ENCODE results near the gene MYO3B. TPM values are rescaled to one million over a fixed set of nuclear protein-coding genes. Genes with fewer than 3 reads are reported as not detected.
A peak's percentile ranks its signal among the peaks of the same experiment; 100 is the strongest.

The MYO3B gene
- total RNA-seq, 1 donor from 2014 or later: 0.05 TPM

DNA sequence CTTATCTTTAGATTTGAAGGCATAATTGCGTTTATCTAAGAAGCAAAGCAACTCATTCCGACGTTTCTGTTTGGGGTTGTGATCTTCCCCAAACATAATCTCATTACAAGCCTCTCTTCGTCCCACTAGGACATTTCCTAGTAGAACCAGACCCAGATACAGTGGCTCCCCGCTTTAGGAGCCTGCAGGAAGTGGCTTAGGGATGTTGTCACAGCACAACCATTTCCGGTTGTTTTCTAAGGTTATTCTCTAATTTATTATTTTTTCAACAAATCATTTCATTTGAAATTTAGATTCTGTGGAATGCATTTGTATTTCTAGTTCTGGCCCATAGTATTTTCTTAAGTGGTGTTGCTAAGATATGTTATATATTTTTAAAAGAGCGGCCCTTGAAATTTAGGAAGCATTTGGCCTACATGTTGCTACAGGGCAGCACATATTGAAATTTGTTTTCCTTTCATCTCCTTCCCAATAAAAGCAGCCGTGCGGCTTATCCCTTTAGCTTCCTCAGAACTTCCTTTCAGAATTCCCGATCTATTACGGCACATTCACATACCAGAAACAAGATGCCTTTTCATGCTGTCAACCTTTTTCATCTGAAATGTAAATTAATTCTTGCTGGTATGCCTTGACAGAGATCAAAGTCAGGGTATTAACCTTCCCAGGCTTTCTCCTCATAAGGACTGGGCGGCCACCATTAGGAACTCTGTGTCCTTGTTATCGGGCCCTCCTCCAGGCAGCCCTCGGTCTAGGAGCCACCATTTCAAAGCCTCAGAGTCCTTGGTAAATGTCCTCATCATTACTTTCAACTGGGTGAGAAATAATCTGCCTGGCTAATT lies 326.2 kb downstream of the MYO3B start:
- DNase-seq (ENCODE audit: low spot score): no peak
- intact Hi-C loops (cut with DNase I): loop anchor here (5.0 kb wide), 1 partner anchor 213 kb away; the partner anchor contains the start of gene SP5

DNA sequence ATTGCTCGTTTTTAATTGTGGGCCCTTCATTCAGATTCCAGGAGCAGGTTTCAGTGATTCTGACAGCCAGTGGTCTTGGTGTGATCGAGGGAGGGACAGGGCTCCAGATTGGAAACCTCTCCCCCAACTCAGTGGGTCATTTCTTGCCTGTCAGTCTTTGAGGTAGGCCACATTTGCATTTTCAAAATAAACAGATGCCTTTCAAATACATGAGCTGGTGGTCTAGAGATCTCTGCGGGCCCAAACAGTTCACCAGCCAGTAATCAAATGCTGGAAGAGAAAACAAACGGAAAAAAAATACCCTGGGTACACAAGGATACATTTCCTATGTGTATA lies 326.8 kb downstream of the MYO3B start:
- intact Hi-C loops (cut with DNase I): loop anchor here (5.0 kb wide), 1 partner anchor 213 kb away; the partner anchor contains the start of gene SP5
- no peak for DNase-seq (ENCODE audit: low spot score)

DNA sequence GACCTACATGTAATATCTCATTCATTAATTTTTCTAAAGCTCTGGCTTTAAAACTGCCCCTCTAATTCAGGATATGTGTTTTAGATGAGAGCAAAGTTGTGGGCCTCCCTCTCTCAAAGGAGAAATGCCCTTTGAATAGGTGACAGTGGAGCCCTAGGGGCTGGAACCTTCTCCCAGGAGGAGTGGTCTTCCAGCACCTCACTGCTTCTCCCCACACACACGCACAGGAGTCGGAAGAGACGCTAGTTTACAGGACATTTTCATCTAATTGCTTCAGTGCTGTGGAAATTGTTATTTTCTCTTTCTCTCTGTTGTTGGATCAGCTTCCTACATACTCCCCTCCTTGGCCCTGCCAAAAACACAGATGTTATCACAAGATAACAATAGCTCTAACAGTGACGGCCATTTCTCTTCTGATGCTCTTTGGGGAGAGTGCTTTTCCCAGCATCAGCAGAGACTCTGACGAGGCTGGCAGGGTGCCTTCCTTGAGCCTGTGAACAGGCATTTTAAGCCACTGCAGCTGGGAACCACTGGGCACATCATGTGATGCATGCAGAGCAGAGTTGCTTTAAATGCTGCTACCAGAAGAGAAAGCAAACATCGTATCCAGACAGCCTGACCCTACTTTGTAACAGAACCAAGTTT lies 327.8 kb downstream of the MYO3B start:
- peak; percentile 79 for DNase-seq (ENCODE audit: low spot score)
- intact Hi-C loops (cut with DNase I): no loop called here

DNA sequence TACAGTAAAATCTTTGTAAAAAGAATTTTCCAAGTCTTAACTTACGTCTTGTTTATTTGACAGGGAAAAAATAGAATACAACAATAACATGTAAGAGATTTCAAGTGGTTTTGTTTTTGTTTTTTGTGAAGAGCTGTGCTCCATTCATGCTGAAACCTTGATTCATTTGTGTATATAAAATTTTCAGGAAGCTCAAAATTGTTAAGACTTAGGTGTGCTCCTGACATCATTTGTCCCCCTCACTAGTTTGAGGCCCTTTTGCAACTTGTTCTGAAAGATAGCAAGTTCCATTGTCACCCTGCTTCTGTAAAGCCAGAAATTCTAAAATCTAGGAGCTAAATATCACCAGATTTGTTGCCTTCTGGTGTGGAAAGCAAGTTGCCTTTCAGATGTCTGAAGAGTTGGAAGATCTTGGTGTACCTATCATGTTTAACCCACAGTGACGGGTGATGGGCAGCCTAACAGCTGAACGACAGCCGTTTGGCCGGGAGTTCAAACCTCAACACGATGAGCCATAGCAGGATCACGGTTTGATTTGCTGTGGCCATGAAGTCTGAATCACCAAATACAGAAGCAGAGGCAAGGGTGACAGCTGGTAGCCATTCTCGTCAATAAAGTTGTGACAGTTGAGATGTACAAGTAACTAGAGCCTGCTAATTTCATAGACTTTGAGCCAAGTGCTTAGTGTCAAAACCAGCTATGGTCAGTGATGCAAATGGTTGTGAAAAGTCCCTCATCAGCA lies 331.7 kb downstream of the MYO3B start:
- intact Hi-C loops (cut with DNase I): no loop called here
- no peak for DNase-seq (ENCODE audit: low spot score)

DNA sequence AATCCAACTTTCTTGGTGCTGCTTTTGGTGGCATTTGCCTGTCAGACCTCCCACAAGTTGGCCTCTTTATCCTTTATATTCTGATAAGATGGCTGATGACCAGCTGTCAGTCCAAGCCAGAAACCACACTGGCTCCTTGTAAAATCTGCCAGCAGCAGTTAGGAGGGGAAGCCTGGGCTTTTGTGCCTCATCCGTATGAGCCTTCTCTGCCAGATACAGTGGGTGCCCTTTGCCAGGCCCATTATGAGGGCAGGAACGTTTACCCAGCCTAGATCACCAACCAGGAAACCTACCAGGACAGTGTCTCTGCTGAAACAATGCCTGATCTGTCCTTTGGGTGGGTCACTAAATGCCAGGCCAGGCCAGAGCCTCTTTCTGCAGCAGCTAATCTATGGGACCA lies 334.3 kb downstream of the MYO3B start:
- intact Hi-C loops (cut with DNase I): no loop called here
- DNase-seq (ENCODE audit: low spot score): no peak

DNA sequence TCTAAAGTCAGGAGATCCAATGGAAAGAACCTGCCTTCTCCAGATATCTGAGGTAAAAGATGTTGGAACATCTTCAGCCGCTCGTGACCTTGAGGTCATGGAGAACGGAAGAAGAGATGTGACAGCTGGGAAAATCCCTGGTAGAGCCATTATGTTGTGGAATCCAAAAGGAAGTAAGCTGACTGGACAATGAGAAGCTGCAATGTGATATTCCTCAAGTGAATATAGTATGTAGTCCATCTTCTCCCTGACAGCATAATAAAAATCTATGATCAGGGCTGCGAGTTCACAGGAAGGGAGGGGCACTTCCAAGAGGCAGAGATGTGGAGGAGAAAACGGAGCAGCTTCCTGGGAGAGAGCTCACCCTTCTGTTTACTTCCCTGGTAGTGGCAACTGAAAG lies 336.2 kb downstream of the MYO3B start:
- intact Hi-C loops (cut with DNase I): no loop called here
- no peak for DNase-seq (ENCODE audit: low spot score)

DNA sequence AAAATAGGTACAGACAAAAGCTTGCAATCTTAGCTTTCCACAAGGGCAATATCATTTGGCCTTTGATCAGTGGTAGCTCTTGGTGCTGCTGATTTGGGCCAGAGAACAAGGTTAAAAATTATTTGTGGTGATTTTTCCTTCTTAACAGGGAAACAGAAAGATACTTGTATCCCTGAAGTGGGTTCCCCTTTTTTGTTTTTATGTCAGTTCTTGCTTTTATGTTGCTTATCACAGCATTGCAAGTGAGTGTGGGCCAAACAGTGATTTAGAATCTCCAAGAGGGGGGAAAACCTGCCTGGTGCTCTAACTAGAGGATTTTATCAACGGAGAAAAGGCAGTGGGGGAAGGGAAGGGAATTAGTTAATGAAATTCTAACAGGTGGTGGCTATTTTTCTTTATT lies 339.6 kb downstream of the MYO3B start:
- no peak for DNase-seq (ENCODE audit: low spot score)
- intact Hi-C loops (cut with DNase I): no loop called here

DNA sequence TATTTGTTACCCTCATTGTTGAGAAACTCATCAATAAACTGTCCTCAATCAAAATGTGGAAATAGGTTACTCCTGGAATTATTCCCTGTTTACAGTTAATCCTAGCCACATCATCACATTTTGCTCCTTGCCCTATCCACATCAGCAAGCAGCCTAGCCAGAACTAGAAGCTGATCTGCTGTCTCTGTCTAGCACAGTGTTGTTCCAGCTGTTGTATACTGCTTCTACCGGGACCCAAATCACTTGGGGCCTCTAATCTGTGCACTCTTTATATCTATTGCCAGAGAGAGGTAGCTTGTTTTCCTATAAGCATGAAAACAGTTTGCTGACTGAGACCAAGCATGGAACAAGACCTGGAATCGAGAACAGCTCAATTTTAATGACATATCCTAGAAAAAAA lies 341.0 kb downstream of the MYO3B start:
- intact Hi-C loops (cut with DNase I): no loop called here

DNA sequence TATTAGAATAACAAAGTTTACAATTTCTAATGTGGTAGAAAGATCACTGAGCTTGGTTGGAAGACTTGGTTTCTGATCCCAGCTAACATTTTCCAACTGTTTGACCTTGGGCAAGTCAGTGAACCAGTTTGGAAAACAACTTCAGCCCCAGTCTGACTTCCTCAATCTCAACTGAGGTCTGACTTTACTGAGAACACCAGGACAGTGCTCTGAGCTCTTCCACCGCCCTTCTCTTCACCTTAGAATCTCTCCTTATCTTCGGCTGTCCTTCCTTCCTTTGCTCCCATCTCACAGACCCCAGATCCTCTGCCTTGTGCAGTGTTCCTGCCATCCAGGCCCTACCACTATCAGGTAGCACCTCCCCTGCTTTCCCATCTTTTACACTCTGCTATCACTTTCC lies 343.4 kb downstream of the MYO3B start:
- intact Hi-C loops (cut with DNase I): no loop called here
- DNase-seq (ENCODE audit: low spot score): no peak

More for the DNA sequence above, 341.0 kb downstream of the MYO3B start:
- DNase-seq (ENCODE audit: low spot score): no peak

DNA sequence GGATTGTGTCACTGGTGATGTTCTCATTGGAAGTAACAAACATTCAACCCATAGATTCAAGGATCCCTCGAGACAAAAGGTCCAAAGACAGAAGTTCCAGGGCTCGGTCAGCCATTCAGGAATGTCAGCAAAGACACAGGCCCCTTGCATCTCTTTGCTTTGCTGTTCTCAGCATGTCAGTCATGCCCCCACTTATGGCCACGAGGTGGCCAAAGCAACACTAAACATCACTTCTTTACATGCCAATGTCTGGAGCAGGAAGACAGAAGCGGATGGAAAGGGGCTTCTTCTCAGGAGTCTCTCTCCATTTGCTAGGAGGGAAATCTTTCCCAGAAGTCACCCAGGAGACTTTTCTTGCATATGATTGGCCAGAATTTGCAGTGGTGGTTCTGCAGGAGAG lies 345.6 kb downstream of the MYO3B start:
- intact Hi-C loops (cut with DNase I): no loop called here

DNA sequence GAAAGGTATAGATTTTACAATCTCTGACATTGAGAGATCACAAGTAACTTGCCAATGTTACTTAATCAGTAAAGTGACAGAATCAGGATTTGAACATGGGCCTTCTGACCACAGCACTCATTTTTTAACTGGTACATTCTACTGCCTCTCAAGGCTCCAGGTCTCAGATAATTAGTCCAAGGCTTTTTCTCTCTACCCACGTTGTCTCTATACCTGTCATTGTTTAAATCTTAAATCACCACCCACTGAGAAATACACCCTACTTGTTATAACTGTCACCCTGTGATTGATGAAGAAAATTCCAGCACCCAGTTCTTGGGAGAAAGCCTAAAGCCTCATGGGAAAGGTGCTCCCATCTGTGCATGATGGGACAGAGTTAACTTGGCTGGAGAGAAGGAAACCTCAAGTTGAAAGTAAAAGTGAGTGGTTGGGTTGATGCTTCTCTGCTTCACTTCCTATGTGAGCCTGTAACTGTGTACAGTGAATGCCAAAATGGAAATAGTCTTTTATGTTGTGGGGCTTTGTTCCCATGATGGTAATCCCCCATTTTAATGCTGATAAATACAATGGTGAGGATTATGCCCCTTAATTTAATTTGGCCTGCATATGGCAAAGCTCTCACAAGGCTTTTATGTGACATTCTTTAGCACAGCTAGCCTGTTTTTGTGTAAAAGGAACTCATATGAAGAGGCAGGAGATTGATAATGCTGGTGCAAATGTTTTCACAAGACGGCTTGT lies 347.1 kb downstream of the MYO3B start:
- DNase-seq (ENCODE audit: low spot score): no peak
- intact Hi-C loops (cut with DNase I): no loop called here

More for the DNA sequence above, 345.6 kb downstream of the MYO3B start:
- DNase-seq (ENCODE audit: low spot score): no peak

DNA sequence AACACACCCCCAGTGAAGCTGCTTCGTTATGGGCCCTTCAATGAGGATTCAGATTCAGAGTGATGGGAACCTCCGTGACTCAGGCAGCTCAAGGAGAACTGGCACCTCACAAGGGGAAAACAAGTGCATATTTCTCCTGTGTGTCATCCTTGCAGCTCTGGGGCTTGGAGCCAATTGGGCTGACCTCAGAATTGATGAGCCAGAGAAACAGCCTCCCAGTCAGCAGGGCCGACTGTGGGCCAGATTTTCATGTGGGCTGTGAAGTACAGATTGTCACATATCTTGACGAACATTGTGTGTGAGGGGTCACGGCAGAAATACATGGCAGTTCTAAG lies 347.6 kb downstream of the MYO3B start:
- intact Hi-C loops (cut with DNase I): no loop called here
- DNase-seq (ENCODE audit: low spot score): peak; percentile 80

DNA sequence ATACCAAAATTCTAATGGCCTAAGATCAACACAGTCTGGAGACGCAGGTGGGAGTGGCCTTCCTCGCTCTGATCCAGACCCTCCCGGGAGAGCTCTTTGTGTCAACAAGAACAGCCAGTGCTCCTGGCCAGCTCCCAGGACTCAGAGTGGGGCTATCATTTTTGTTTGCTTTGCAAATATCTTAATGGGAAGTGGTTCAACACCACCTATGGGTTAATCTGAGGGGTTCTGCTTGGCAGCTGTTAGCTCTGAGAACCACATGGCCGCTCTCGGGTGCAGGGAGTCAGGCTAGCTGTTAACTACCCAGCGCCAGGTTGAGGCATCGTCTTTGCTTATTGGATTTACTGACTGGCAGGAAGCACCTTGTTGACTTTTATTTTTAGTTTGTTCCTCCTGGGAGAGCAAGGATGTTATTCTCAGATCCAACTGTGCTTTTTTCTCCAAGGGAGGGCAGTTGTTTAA lies 352.4 kb downstream of the MYO3B start:
- no peak for DNase-seq (ENCODE audit: low spot score)
- intact Hi-C loops (cut with DNase I): no loop called here

DNA sequence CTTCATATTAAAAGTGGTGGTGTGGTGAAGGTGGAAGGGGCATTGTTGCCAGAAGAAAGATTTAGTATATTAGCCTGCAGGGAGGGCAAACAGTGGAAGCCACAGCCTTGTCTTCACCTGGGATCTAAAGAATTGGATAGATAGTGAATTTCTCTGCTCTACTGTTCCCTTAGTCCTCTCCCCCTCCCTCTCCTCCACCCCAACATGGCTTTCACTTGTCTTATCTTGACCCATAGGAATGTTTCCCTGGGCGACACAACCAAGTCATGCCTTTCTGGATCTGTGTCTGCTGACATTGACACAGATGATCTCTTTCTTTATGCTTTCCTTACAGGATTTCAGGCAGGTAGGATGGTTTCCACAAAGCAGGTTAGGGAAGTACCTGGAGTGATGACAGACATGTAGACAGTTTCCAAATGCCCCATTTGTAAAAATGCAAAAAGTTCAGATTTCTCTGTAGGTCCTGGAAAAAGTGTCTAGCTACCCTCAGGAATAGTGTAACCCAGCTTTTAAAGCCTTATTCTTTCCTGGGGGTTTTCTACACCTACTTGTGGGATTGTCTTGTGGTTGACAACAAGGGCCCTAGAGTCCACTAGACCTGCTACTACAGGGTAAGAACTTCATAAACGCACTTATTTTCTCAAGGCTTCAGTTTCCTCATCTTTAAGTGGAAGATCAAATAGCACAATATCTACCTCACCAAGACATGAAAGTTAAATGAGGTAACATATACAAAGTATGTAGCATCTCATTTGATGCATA lies 353.0 kb downstream of the MYO3B start:
- intact Hi-C loops (cut with DNase I): no loop called here
- no peak for DNase-seq (ENCODE audit: low spot score)

DNA sequence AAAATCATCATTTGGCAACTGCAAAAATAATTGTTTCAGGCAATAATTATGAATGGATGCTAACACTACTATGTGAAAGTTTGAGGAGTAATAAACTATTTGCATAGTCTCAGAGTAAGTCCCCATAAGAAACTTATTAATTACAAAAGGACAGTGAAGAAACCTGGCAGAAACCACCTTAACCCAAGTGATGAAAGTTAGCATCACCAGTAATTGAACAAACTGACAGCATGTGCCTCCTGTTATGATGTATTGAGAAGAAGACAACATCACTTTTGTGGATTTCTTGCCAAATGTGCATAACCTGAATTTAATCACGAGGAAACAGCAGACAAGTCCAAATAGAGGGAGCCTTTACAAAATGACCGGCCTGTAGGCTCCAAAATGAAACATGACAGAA lies 353.9 kb downstream of the MYO3B start:
- intact Hi-C loops (cut with DNase I): no loop called here

DNA sequence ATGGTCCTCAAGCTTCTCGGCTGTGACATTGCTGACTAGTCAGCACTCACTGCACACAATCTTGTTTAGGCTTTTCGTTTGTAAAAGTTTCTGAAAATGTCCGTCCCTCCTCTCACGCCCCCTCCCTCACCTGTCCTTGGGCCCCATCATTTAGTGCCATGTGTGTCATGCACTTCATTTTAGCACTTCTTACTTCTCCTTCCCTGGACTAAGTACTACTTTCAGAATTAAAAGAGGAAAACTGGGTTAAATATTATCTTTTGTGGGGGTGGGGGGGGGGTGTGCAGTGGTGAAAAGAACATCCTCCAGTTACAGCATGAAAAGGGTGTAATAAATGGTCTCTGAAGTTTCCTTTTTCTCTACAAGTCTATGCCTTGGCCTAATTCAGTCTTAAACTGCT lies 355.2 kb downstream of the MYO3B start:
- no peak for DNase-seq (ENCODE audit: low spot score)
- intact Hi-C loops (cut with DNase I): no loop called here

More for the DNA sequence above, 353.9 kb downstream of the MYO3B start:
- no peak for DNase-seq (ENCODE audit: low spot score)

DNA sequence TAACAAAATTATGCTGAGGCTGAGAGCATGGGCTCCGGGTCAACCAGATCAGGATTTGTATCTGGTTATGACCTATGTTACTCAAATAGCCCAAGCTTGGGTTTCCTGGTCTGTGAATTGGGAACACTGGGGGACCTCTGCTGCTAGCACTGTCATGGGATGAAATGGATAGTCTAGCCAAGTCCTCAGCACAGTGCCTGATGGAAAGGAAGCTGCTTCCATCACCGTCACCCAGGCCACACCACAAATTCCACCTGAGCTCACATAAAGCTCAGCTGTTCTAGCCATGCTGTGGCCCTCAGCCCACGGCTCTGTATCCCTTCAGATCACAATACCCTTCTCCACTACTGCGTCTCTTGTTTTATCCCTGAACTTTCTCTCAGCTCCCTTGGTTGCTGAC lies 357.6 kb downstream of the MYO3B start:
- intact Hi-C loops (cut with DNase I): no loop called here
- no peak for DNase-seq (ENCODE audit: low spot score)

DNA sequence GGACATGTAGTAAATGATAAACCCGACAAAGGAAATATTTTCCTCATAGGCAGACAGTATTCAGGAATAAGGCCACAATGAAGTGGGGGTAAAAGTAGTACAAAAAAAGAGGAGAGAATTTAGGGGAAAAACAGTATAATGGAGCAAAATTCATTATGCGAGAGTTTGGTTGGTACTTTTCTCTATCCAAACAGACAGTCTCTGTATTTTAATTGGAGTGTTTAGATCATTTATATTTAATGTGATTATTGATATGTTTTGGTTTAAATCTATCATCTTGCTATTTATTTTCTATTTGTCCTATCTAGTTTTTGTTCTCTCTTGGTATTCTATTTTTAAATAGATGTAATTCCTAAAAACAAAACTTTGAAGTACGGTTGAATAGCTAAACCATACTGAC lies 366.9 kb downstream of the MYO3B start:
- intact Hi-C loops (cut with DNase I): no loop called here
- no peak for DNase-seq (ENCODE audit: low spot score)

DNA sequence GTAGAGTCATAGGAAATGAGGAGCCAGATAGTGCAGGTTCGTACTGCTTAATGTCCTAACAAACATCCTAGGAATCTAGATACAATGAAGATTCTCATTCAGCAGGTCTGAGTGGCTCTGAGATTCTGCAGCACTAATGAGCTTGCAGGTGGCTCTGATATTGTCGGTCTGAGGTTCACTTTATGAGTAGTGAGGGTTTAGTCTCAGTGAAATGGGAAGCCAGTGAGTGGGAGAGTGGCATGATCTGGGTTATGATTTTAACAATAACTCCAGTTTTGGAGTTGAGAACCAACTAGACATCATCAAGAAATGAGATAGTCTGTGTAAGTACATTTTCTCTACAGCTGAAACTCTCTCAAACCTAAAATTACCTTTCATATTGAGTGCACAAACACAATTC lies 370.4 kb downstream of the MYO3B start:
- intact Hi-C loops (cut with DNase I): no loop called here
- DNase-seq (ENCODE audit: low spot score): no peak
